Activated naive CD4-positive, alpha-beta T cell treated with Interleukin-2 at 50 U/mL for 16 hours (primary cell): ENCODE data around the gene METTL22.
"Not testable (repeated sequence)": the region's sequence is repeated elsewhere in the genome, so short reads cannot be mapped to it uniquely, and the experiment has no call there.

ENCODE experiments used
- DNase-seq: peaks from one replicate; pipeline ENCODE4 v3.0.0-alpha.2; 2020

METTL22 gene

GRCh38 chr16:8632675-8633182 lies 11.2 kb downstream of the METTL22 start:
- DNase-seq, result no peak

DNA sequence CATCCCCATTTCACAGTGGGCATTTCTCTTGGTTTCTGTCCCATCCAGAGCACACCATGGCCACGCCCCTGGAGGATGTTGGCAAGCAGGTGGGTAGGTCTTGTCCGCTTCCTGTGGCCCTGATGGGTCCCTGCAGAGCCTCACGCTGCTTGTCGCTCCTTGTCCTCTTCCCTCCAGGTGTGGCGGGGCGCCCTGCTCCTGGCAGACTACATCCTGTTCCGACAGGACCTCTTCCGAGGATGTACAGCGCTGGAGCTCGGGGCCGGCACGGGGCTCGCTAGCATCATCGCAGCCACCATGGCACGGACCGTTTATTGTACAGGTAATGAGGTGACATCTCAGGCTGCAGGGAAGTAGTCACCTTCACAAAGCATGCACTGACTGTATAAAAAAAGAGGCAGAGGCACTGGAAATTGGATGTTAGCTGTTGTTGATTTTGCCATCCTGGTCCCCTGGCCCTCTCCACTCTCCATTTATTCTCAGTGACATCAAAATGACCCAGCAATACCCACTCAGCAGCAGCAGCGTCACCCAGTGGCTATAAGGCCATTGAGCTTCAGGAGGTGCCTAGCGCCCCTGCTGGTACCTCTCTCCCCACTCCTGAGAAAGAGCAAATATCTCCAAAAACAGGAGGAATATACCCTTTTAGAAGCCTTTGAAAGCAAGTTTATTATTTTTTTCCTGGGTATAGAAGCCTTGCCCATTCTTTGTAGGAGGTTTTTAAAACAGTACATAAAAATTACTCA lies 13.7 kb downstream of the METTL22 start:
- DNase-seq, result no peak

GRCh38 chr16:8639694-8640093 lies 18.2 kb downstream of the METTL22 start:
- no peak for DNase-seq

DNA sequence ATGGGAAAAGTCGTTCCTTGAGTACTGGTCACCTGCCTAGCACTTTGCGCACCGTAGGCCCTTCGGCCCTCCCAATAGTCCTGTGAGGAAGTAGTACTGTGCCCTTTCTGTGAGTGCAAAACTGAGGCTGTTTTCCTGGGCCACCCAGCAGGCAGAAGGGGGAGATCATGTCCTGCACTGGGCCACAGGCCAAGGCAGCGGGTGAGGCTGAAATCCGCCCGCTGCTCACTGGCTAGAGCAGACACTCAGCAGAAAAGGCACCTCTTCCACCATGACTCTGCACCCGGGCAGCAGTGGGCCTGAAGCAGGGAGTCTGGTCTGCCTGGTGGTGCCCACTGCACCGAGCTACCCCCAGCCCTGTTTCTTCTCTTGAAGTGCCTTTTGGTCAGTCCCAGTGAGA lies 20.2 kb downstream of the METTL22 start:
- DNase-seq, result no peak

DNA sequence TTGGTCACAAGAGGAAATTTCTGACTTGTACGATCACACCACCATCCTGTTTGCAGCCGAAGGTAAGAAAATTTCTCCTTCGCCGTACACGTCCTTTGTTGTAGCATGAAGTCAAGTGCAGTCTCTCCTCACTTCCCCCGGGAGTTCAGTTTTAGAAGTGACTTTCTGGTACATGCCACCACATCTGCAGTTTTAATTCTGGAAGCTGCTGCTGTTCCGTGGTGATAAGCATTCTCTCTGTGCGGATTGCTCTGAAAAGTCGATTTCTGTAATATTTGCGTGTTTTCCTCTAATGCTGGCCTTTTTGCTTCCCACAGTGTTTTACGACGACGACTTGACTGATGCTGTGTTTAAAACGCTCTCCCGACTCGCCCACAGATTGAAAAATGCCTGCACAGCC lies 20.6 kb downstream of the METTL22 start:
- no peak for DNase-seq

- DNase-seq, result no peak
Measured at GRCh38 chr16:8644211-8645140, 23.0 kb downstream of the METTL22 start.

DNA sequence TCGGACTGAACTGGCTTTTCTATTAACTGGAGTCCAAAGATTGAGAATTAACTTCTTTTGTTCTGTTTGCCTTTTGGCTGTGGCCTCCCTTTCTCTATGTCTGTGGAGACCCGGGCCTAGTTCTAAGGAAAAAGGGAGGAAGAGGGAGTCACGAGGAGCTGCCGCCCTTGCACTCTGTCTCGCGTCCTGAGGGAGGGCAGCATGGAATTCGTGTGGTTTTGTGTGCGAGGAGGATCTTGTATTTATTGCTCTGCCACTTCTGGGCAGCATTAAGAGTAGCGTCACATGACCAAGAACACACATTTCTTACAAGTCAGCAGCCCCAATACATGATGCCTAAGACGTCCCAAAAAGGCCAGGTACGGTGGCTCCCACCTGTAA lies 23.6 kb downstream of the METTL22 start:
- DNase-seq, result no peak

GRCh38 chr16:8645831-8646230 lies 24.3 kb downstream of the METTL22 start:
- DNase-seq, result no peak

GRCh38 chr16:8646326-8647053 lies 25.0 kb downstream of the METTL22 start:
- DNase-seq, result no peak

- DNase-seq, result no peak
Measured at GRCh38 chr16:8647721-8648318, 26.3 kb downstream of the METTL22 start.

- no peak for DNase-seq
Measured at GRCh38 chr16:8648877-8649276, 27.4 kb downstream of the METTL22 start.

DNA sequence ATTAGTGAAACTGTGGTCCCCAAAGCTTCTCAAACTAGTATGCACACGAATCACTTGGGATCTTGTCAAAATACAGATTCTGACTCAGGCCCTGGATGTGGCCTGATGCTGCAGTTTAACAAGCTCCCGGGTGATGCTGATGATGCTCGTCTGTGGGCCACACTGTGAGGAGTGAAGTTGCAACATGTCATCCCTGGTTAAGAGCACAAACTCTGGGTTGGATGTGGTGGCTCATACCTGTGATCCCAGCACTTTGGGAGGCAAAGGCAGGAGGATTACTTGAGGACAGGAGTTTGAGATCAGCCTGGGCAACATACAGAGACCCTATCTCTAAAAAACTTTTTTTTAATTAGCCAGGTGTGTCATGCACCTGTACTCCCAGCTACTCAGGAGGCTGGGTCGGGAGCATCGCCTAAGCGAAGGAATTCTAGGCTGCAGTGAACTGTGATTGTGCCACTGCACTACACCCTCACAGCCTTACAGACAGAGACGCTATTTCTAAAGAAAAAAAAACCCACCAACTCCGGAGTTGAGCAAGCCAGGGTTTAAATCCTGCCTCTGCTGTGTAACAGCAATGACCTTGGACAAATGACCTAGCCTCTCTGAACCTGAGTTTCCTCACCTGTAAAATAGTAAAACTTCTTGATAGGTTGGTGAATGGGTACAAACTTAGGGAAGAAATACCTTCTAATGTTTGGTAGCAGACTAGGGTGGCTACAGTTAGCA lies 28.5 kb downstream of the METTL22 start:
- DNase-seq, result no peak

DNA sequence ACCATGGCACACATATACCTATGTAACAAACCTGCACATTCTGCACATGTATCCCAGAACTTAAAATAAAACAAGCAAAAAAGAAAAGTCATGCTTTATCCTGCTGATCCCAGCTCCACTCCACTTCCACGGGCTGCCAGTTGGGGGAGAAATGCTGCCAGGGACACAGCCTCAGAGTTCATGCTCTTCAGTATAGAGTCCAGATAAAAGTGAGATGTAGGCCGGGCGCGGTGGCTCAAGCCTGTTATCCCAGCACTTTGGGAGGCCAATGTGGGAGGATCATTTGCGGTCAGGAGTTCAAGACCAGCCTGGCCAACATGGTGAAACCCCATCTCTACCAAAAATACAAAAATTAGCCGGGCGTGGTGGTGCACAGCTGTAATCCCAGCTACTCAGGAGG lies 30.5 kb downstream of the METTL22 start:
- DNase-seq, result not testable (repeated sequence)

- peak; percentile 35 for DNase-seq
Measured at GRCh38 chr16:8655184-8655717, 33.8 kb downstream of the METTL22 start.

DNA sequence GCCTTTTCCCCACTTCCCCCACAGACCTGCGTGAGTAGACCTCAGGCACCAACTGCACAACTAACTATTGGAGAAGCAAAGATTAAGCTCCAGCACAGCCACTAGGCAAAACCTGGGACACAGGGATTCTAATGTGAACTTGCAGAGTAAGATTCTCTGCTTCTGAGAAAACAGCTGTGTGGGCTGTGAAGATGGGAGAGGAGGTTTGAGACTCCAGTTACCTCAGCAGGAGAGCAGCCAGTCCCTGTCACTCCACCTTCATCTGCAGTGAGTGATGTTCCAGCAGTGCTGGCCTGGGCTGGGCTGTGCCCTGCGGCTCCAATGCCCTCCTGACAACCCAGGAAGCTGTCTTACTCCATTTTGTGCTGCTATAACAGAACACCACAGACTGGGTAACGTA lies 34.9 kb downstream of the METTL22 start:
- DNase-seq, result no peak

DNA sequence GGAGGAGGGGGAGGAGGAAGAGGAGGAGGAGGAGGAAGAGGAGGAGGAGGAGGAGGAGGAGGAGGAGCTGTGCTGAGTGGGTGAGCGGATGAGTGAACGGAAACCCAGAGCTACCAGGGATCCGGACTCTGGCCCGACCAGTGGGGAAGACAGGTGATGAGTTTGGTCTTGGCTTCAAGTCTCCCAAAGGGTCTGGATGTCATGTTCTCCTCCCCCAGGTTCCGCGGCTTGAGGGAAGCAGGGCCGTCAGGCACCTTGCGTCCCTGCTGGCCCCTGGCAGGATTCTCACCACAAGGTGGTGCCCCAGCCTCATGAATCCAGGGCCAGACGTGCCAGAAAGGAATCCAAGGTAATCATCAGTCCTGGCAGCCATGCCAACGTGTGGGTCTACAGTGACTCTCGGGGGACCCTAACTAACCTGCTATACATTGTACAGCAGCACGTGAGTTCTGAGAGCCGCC lies 39.4 kb downstream of the METTL22 start:
- DNase-seq, result peak; percentile 70

GRCh38 chr16:8661703-8662102 lies 40.2 kb downstream of the METTL22 start:
- no peak for DNase-seq

GRCh38 chr16:8663192-8664089 lies 41.9 kb downstream of the METTL22 start:
- DNase-seq, result no peak

GRCh38 chr16:8665529-8665928 lies 44.0 kb downstream of the METTL22 start:
- no peak for DNase-seq

- DNase-seq, result no peak
Measured at GRCh38 chr16:8667492-8667891, 46.0 kb downstream of the METTL22 start.

DNA sequence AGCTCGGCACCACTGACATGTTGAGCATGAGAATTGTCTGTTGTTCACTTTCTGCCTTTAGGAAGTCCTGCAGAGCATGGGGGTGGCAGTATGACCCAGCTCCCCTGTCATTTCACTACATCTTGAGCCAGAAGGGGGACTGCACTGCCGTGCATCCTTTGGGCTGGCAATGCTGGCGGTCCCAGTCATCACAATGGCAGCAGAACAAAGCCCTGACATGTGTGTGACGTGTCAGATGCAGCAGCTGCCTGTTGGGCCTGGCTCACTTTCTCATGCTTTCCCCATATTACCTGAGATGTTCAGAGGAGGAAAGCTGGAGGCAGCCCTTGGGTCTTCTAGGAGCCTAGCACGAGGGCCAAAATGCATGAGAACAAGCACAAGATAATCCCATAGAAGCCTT lies 46.6 kb downstream of the METTL22 start:
- no peak for DNase-seq
